ENCODE measurements around the gene KPNA2.
"Not testable (repeated sequence)": the region's sequence is repeated elsewhere in the genome, so short reads cannot be mapped to it uniquely, and the experiment has no call there.

KPNA2 gene

DNA sequence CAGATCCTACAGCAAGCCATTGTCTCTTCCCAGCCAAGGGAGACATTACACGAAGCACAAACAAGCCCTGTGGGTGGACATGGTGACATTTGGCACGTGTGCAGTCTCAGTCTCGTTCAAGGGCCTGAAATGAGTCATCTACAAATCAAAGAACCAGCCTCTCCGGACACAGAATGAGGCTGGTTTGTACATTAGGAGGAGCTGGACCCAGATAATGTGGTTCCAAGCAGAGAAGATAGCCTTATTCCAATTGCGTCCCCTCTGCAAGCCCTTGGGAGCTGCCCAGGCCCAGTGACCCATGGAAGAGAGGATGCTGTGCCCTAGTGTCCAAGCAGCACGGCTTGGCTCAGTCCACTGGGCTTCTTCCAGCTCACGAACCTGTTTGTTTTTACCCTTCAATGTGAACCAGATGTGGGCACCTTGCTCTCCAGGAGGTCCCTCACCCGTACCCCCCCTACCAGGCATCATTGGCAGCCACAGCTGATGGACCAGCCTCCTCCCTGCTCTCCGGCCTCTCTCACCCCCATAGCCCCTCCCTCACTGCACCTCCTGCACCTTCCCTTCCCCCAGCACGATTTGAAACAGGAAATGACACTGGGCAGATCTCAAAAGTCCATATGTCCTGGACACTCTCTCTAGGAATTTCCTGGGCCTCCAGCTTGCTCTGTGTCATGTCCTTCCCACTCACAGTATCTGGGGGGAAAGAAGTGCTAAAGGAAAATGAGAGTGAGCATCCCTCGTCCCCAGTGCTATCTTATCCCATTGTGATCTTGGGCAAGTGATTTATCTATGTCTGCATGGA, 26.2 kb downstream of the KPNA2 start:
- DNase-seq (ENCODE audit: low read depth): no peak

DNA sequence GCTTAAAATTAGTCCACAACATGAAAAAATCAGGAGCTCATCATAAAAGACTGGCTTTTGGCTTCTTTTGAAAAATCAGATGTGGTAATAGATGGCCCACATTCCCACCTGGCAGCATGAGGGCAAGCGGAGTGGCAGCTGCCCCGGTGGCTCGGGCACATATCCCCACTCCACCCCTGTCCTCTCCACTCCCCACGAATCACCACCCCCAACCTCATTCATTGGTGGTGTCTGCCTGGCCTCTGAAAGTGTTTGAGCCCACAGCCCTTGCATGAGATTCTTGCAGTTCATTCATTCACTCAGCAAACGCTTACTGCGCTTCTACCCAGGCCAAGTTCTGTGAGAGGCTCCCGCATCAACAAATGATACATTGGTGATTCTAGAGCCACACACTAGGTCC, 29.8 kb downstream of the KPNA2 start:
- not testable (repeated sequence) for DNase-seq (ENCODE audit: low read depth)

DNA sequence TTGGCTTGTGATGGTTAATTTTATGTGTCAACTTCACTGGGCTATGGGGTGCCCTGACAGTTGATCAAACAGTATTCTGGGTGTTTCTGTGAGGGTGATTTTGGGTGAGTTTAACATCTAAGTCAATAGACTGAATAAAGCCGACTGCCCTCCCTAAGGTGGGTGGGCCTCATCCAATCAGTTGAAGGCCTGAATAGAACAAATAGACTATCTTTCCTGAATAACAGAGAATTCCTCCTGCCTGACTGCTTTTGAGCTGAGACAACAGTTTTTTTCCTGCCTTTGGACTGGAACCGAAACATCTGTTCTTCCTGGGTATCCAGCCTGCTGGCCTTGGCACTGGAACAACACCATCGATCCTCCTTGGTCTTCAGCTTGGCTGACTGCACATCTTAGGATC, 33.0 kb downstream of the KPNA2 start:
- not testable (repeated sequence) for DNase-seq (ENCODE audit: low read depth)

DNA sequence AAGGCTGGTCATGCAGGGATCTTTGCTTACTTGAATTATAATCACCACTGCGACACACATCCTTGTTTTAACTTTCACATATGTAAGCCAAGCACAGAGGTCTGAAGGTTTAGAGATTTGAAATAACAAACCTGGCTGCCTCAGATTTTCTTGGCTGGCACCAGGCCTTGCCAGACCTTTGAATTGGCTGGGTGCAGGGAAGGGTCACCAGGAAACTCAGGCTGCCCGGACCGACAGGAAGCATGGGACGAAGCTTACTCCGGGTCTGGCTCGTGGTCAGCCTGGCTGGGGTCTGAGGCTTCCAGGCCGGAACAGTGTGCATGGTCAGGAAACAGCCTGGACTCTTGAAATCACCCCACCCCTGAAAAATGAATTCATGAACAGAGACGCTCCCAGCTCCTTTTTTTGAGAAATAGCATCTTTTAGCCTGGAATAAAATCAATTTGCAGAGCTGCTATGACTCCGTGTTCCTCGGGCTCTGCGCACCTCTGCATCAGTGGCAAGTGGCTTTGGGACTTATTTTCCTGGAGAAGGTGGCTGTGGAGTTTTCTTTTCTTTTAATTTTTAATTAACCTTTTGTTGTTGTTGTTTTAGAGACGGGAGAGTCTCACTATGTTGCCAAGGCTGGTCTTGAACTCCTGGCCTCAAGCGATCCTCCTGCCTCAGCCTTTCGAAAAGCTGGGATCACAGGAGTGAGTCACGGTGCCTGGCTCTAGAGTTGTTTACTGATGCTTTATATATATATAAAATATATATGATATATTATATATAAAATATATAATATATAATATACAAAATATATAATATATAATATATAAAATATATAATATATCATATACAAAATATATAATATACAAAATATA, 35.3 kb downstream of the KPNA2 start:
- DNase-seq (ENCODE audit: low read depth): not testable (repeated sequence)

DNA sequence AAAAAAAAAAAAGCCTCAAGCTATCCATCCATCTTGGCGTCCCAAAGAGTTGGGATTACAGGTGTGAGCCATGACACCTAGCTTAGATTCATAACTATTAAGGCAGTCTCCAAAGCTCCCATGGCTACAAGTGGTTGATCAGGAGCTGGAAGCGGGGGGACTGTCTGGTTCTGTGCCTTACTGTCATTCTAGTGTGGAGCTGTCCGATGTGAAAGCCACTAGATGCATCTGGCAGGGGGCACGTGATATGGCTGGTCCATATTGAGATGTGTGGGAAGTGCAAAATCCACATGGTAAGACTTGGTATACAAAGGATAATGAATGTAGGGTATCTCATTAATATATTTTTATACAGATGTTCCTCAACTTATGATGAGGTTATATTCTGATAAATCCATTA, 38.7 kb downstream of the KPNA2 start:
- no peak for DNase-seq (ENCODE audit: low read depth)

DNA sequence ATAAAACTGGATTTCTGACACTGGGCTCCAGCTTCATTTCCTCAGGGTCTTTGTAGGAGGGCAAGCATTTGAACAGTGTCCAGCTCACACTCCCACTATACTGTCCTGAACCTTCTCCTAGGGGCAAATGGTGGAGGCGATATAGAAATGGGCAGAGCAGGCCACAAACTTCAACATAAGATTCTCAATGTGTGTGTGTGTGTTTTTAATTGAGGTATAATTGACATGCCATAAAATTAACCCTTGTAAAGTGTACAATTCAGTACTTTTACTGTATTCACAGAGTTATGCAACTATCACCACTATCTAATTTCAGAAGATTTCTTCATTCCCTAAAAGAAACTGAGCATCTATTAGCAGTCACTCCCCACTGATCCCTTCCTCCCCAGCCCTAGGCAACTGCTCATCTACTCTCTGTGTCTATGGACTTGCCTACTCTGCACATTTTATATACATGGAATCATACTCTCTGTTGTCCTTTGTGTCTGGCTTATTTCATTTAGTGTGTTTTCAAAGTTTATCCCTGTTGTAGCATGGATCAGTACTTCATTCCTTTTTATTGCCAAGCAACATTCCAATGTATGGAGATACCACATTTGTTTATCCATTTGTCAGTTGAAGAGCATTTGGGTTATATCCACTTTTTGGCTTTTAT, 40.5 kb downstream of the KPNA2 start:
- DNase-seq (ENCODE audit: low read depth): not testable (repeated sequence)

DNA sequence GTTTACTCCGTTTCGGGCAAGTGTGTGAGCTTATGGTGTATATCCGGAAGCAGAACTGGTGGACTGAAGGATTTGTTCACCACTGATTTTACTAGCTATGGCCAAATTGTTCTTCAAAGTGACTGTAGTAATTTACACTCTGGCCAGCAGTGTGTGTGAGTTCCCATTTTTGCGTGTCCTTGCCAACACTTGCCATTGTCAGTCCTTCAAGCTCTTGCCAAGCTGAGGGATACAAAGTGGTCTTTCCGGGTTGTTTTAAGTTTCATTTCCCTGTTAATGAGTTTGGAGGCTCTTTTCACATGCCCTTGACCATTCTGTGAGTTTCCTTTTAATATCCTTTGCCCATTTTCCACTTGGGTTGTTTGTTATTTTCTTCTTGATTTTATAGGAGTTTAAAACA, 42.0 kb downstream of the KPNA2 start:
- DNase-seq (ENCODE audit: low read depth): not testable (repeated sequence)

DNA sequence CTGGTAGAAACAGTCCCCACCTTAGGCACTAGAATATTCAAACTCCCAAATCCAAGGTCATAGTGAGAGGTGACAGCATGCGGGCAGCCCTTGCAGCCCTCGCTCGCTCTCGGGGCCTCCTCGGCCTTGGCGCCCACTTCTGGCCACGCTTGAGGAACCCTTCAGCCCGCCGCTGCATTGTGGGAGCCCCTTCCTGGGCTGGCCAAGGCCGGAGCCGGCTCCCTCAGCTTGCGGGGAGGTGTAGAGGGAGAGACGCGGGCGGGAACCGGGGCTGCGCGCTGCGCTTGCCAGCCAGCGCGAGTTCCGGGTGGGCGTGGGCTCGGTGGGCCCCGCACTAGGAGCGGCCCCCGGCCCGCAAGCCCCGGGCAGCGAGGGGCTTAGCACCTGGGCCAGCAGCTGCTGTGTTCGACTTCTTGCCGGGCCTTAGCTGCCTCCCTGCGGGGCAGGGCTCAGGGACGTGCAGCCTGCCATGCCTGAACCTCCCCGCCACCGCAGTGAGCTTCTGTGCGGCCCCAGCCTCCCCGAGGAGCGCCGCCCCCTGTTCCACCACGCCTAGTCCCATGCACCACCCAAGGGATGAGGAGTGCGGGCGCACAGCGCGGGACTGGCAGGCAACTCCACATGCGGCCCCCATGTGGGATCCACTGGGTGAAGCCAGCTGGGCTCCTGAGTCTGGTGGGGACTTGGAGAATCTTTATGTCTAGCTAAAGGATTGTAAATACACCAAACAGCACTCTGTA, 45.0 kb downstream of the KPNA2 start:
- DNase-seq (ENCODE audit: low read depth): no peak

DNA sequence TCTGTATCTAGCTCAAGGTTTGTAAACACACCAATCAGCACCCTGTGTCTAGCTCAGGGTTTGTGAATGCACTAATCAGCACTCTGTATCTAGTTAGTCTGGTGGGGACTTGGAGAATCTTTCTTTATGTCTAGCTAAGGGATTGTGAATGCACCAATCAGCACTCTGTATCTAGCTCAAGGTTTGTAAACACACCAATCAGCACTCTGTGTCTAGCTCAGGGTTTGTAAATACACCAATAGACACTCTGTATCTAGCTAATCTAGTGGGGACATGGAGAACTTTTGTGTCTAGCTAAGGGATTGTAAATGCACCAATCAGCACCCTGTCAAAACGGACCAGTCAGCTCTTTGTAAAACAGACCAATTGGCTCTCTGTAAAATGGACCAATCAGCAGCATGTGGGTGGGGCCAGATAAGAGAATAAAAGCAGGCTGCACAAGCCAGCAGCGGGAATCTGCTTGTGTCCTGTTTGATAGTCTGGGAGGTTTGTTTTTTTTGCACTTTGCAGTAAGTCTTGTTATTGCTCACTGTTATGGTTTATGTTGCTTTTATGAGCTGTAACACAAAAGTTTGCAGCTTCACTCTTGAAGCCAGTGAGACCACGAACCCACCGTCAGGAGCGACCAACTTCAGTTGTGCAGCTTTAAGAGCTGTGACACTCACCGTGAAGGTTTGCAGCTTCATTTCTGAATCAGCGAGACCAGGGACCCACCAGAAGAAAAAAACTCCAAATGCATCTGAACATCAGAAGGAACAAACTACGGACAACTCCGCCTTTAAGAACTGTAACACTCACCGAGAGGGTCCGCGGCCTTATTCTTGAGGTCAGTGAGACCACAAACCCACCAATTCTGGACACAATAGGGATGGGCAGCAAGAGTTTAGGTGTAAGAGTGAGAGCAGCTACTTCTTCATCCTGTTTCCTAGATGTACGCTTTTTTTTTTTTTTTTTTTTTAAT, 46.0 kb downstream of the KPNA2 start:
- not testable (repeated sequence) for DNase-seq (ENCODE audit: low read depth)

DNA sequence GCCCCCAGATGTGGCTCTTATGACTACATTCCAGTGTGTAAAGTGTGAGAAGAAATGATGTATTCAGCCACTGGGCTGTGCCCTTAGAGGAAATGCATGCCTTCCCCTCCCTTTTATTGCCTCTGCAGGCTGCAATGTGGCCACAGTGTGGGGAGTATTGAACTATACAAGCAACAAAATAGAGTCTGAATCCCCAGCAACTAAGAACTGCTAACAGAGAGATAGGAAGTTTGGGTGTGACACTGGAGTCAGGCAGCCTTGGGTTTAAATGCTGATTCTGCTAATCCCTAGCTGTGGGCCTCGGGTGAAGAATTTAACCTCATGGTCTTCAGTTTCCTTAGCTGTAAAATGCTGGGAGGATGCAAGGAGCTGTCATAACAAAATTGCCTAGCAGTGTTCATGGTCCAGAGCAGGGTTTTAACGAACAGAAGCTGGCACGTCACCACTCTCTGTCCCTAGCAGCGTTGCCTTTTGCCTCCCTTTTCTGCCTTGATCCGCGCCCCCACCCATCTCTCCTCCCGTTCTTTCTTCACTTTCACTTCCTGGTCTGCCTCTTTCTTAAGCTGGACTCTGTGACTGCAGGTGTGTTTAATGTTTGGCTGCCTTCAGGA, 50.3 kb downstream of the KPNA2 start:
- no peak for DNase-seq (ENCODE audit: low read depth)

DNA sequence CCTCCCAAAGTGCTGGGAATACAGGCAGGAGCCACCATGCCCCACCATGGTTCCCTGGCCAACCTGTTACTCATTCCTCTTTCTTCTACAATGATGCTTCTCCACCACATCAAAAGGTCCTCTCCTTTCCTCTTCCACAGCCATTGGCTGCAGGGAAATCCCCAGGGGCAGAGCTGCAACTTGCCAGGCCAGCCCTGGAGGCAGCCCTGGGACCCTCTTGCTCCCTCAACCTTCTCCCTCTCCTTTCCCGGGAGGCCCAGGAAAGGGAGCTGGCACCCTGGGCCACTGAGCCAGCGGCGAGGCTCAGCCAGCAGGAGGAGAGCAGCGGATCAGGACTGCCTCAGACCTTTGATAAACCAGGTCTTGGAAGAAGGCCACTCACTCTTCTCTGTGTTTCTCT, 51.1 kb downstream of the KPNA2 start:
- DNase-seq (ENCODE audit: low read depth): not testable (repeated sequence)

DNA sequence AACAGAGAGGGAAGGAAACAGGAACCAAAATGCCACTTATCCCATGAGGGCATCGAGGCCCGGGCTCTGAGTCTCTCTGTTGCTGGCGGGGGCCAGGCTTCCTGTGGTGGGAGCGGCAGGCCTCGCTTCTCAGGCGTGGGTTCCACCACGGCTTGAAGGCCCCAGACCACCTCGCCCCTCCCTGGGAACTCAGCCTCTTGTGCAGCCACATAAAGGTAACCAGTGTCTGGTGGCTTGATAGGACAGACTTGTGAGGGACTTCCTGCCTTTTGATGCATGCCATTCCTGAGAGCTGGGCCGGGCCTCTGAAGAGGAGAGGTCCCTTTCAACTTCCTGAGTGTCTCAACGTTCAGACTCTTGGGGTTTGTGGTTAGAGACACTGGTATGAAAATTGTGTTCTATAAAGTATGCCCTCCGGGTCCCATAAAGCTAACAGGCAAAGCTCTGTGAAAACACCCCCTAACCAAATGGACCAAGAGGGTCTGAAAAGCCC, 51.6 kb downstream of the KPNA2 start:
- not testable (repeated sequence) for DNase-seq (ENCODE audit: low read depth)

DNA sequence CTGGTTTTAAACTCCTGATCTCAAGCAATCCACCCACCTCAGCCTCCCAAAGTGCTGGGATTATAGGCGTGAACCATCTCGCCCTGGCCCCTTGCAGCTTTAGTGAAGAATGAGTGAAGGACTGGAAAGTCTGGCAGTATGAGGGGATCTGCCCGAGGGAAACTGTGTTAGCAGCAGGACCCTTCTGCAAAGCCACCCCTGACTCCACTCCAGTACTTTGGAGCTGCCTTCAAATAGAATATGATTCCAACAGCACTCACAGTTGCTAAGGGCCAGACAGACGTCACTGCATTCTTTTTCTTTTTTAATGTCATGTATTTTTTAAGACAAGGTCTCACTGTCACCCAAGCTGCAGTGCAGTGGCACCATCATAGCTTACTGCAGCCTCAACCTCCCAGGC, 52.3 kb downstream of the KPNA2 start:
- no peak for DNase-seq (ENCODE audit: low read depth)

DNA sequence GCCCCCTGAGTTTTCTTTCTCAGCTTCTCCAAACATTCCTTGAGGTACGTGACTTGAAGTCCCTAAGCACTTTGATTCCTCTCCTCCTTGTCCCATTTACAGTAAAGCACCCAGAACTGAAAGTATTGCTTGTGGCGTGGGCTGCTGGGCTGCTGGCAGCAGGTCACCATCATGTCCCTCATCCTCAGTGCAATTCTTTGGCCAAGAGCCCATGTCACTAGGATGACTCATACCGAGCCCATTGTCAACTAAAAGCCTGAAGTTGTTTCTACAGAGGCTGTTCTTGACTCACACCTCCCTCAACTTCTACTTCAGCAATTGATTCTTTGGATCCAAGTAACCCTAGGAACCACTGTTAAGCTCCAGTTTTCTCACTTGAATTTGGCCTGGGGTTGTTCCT, 54.3 kb downstream of the KPNA2 start:
- no peak for DNase-seq (ENCODE audit: low read depth)

DNA sequence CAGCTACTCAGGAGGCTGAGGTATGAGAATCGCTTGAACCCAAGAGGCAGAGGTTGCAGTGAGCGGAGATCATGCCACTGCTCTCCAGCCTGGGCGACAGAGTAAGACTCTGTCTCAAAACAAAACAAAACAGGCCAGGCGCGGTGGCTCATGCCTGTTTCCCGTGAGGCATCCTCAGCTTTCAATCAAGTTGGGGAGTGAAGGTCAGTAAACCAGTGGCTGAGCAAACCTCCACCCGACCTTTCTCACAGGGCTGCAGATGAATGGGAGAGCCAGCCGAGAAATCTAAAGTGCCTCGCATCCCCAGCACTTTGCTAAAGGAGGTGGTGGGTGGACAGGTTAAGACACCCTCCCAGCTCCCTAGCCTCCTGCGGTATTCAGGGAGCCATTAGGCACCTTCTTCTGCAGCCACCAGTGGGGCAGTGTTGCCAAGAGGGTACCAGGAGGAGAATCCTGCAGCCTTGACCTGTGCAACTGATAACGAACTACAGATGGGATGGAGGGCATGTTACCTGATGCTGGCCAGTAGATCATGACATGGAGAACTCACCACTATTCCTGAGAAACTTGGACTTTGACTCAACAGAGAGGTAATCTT, 59.0 kb downstream of the KPNA2 start:
- no peak for DNase-seq (ENCODE audit: low read depth)

DNA sequence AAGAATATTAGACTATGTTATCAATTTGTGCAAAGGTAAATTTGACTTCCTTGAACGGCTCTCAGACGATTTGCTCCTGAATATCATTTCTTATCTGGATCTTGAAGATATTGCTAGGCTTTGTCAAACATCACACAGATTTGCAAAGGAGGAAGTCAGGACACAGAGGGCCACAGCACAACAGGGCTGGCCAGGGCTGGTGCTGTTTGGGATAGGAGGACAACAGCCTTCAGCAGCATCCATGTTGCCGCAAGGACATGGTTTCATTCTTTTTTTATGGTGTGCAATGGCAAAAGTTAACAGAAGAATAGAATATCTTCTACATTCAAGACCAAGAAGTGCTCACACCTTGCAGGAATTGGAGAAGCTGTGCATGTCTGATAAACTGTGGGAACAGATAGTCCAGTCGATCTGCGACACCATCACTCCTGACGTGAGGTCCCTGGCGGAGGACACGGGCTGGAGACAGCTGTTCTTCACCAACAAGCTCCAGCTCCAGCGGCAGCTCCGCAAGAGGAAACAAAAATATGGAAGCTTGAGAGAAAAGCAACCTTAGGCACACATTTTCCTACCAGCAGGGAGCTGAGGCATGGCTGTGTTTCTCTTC, 59.8 kb downstream of the KPNA2 start:
- DNase-seq (ENCODE audit: low read depth): no peak

DNA sequence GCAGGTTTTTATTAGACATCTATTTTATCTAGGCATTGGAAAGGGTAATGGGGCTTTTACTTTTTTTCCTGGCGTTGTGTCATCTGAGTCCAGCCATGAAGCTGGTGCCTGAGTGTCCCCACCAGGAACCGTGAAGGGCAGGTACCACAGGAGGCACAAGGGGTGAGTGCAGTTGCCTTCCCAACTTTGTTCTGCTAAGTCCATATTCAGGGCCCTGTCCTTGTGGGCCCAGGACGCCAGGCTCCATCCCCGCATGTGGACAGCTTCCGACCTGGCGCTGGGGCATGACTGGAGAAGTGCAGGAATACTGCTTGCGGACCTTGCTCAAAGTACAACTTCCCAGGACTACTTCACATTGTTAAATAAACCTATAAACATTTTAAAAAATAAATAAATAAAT, 60.6 kb downstream of the KPNA2 start:
- DNase-seq (ENCODE audit: low read depth): no peak

All from stimulated activated CD4-positive, alpha-beta T cell treated with anti-CD3 and anti-CD28 coated beads, Interleukin-2, amount 100 ng/mL, for 4 hours (primary cell).